Forelimb muscle (tissue), 1 donor: ENCODE data around the gene CACNA1D. TPM values are rescaled to one million over a fixed set of nuclear protein-coding genes. Genes with fewer than 3 reads are reported as not detected.

Source experiments
- DNase-seq: peaks from one replicate; pipeline ENCODE4 v3.0.0-alpha.2; 2013; ENCODE audit warnings: low read depth
- polyA plus RNA-seq: library from polyadenylated mRNA; unstranded; fragments of 120-200 nt; gene quantifications from one replicate; pipeline ENCODE4 v1.2.1, GENCODE V29; 2013; ENCODE audit not compliant: insufficient read length

CACNA1D gene
- polyA plus RNA-seq, 1 donor = 1.4 TPM

- DNase-seq = no peak
Observed at GRCh38 chr3:53806182-53807116, 312.0 kb downstream of the CACNA1D start.

GRCh38 chr3:53807117-53807810 lies 312.9 kb downstream of the CACNA1D start:
- no peak for DNase-seq

DNA sequence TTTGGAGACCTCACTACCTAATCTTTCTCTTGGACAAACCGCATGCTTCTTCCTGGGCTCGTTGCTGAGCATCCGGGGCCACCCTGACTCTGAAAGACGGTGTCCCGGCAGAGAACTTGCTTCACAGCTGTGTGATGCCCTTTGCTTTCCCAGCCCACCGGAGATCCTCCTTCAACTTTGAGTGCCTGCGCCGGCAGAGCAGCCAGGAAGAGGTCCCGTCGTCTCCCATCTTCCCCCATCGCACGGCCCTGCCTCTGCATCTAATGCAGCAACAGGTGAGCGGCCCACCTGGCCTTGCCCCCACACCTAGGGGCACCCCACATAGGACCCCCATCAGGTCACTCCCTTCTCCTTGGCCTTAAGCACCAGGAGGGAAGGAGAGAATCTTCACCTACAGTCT lies 314.1 kb downstream of the CACNA1D start:
- no peak for DNase-seq

DNA sequence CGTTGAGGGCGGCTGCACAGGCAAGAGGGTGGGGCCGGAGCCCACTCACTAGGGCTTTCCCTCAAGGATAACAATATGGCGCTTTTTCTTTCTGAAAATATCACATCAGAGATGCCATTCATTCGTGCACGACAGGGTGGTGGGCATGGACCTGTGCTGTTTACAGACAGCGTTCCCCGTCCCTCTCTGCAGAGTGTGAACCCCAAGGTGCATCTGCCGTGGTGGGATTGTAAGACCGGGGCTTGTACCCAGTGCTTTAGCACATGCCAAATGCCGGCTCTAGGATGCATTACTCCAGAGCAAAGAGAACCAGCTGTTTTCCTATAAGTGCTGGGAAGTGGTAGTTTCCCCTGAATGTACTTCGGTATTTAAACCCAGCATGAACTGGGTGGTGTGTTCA lies 314.9 kb downstream of the CACNA1D start:
- DNase-seq = no peak

DNA sequence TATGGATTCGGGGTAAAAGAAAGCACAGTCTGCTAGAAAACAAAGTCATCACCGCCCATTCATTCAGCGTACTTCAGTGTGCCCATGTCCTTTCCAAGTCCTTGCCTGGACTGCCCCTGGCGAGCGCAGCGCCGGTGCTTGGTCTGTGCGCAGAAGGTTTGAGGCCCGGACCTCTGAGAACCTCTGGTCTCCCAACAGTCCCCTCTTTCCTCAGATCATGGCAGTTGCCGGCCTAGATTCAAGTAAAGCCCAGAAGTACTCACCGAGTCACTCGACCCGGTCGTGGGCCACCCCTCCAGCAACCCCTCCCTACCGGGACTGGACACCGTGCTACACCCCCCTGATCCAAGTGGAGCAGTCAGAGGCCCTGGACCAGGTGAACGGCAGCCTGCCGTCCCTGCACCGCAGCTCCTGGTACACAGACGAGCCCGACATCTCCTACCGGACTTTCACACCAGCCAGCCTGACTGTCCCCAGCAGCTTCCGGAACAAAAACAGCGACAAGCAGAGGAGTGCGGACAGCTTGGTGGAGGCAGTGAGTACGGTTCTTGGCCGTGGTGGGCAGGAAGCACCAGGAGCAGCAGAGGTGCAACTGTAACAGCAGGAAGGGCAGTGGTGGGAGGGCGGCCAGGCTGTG lies 315.5 kb downstream of the CACNA1D start:
- no peak for DNase-seq

DNA sequence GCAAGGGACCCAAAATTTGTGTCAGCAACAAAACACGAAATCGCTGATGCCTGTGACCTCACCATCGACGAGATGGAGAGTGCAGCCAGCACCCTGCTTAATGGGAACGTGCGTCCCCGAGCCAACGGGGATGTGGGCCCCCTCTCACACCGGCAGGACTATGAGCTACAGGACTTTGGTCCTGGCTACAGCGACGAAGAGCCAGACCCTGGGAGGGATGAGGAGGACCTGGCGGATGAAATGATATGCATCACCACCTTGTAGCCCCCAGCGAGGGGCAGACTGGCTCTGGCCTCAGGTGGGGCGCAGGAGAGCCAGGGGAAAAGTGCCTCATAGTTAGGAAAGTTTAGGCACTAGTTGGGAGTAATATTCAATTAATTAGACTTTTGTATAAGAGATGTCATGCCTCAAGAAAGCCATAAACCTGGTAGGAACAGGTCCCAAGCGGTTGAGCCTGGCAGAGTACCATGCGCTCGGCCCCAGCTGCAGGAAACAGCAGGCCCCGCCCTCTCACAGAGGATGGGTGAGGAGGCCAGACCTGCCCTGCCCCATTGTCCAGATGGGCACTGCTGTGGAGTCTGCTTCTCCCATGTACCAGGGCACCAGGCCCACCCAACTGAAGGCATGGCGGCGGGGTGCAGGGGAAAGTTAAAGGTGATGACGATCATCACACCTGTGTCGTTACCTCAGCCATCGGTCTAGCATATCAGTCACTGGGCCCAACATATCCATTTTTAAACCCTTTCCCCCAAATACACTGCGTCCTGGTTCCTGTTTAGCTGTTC lies 316.9 kb downstream of the CACNA1D start:
- DNase-seq = no peak

- DNase-seq = no peak
Observed at GRCh38 chr3:53812434-53812833, 318.0 kb downstream of the CACNA1D start.

DNA sequence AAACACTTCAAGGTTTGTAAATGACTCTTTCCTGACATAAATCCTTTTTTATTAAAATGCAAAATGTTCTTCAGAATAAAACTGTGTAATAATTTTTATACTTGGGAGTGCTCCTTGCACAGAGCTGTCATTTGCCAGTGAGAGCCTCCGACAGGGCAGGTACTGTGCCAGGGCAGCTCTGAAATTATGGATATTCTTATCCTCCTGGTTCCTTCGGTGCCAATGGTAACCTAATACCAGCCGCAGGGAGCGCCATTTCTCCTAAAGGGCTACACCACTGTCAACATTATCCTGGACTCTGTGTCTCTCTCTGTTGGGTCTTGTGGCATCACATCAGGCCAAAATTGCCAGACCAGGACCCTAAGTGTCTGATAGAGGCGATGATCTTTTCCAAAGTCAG lies 318.8 kb downstream of the CACNA1D start:
- no peak for DNase-seq

DNA sequence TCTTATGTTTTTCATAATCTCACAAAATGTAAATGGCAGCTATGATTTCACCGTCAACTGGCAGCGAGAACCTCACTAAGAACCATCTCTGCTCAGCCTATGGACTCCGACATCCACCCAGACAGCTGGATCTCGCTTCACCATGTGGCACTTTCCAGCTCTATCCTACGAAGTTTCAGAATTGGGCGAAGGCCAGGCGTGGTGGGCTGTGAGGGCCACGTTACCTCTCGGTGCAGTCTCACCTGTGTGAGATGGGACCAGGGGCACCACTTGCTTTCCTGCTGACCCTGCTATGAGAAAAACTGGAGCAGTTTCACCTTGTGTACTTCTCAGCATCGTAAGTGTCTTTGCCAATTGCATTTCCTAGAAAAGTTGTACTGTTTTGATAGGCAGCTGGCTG lies 319.5 kb downstream of the CACNA1D start:
- DNase-seq = no peak

- no peak for DNase-seq
Observed at GRCh38 chr3:53815067-53815466, 320.7 kb downstream of the CACNA1D start.

DNA sequence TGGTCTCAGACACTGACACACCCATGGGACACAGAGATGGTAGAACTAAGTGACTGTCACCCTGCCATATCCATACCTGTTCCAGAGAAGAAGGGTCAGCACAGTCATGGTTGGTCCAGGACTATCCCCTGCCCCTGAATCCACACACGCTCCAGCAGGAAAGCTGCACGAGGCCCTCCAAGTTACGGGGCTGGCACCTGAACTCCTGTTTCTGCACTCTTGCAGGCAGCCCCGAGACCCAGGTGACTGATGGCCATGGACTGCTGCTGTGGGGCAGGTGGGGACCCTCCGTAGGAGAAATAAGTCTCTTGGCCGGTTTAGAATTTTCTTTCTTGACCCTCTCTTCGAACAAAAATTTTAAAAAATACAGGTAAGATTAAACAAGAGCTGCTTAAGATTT lies 321.2 kb downstream of the CACNA1D start:
- DNase-seq = no peak

GRCh38 chr3:53816425-53816824 lies 322.0 kb downstream of the CACNA1D start:
- no peak for DNase-seq

GRCh38 chr3:53817211-53817610 lies 322.8 kb downstream of the CACNA1D start:
- no peak for DNase-seq

GRCh38 chr3:53817809-53818208 lies 323.4 kb downstream of the CACNA1D start:
- DNase-seq = no peak

- no peak for DNase-seq
Observed at GRCh38 chr3:53818221-53819162, 324.1 kb downstream of the CACNA1D start.

GRCh38 chr3:53819163-53819868 lies 324.9 kb downstream of the CACNA1D start:
- DNase-seq = no peak

- DNase-seq = no peak
Observed at GRCh38 chr3:53820084-53820483, 325.7 kb downstream of the CACNA1D start.

- DNase-seq = no peak
Observed at GRCh38 chr3:53820756-53821580, 326.6 kb downstream of the CACNA1D start.

- DNase-seq = no peak
Observed at GRCh38 chr3:53821631-53822121, 327.3 kb downstream of the CACNA1D start.
